HG03469 (cell line): ENCODE results near the gene CPA4.

Experiments
- ATAC-seq: cut with Tn5 transposase; IDR thresholded peaks from one replicate; pipeline ENCODE4 v1.9.1; 2021; ENCODE audit warnings: mild to moderate bottlenecking, moderate library complexity, moderate number of reproducible peaks; ENCODE audit not compliant: unreplicated experiment

The CPA4 gene

GRCh38 chr7:130362251-130362816 lies 69.4 kb downstream of the CPA4 start:
- no peak for ATAC-seq

GRCh38 chr7:130363026-130363847 lies 70.3 kb downstream of the CPA4 start:
- ATAC-seq, result no peak

- ATAC-seq, result no peak
Observed at GRCh38 chr7:130364451-130364850, 71.5 kb downstream of the CPA4 start.

GRCh38 chr7:130365088-130365487 lies 72.1 kb downstream of the CPA4 start:
- ATAC-seq, result no peak

- ATAC-seq, result no peak
Observed at GRCh38 chr7:130365511-130366441, 72.8 kb downstream of the CPA4 start.

GRCh38 chr7:130366564-130366963 lies 73.6 kb downstream of the CPA4 start:
- no peak for ATAC-seq

- no peak for ATAC-seq
Observed at GRCh38 chr7:130367088-130367755, 74.3 kb downstream of the CPA4 start.

GRCh38 chr7:130367836-130368746 lies 75.1 kb downstream of the CPA4 start:
- no peak for ATAC-seq

- no peak for ATAC-seq
Observed at GRCh38 chr7:130369110-130369711, 76.2 kb downstream of the CPA4 start.

GRCh38 chr7:130369831-130370550 lies 77.0 kb downstream of the CPA4 start:
- no peak for ATAC-seq

GRCh38 chr7:130371046-130371445 lies 78.1 kb downstream of the CPA4 start:
- no peak for ATAC-seq

- ATAC-seq, result no peak
Observed at GRCh38 chr7:130372402-130373165, 79.6 kb downstream of the CPA4 start.
